H1 (cell line): Measurements from ENCODE around the gene CFLAR. TPM values are rescaled to one million over a fixed set of nuclear protein-coding genes. Genes with fewer than 3 reads are reported as not detected.

ENCODE experiments used
- CTCF ChIA-PET: fragments of 300-600 bp; sonication (Branson Sonifier 250); formaldehyde crosslinking; loops from one replicate; lab custom pipeline; 2021; ENCODE audit not compliant: partially characterized antibody; lab: Charles Lee
- POLR2A ChIA-PET: fragments of 300-600 bp; sonication (Branson Sonifier 250); formaldehyde crosslinking; loops from one replicate; lab custom pipeline; 2021; ENCODE audit warnings: inconsistent platforms; ENCODE audit not compliant: partially characterized antibody; lab: Charles Lee
- DNase-seq, 2 experiments: peaks; one replicate each; pipeline versions ENCODE4 v3.0.0 to v3.0.0-alpha.2; 2010 to 2022; ENCODE audit warnings: low spot score in 2 of 2, low read depth in 1 of 2, mixed read lengths in 1 of 2
- FAIRE-seq: peaks from 2 replicates; lab custom pipeline; 2011; peaks lifted over from hg19 to GRCh38; lab: Jason Lieb, UNC
- H2AFZ ChIP-seq: 2 replicates; pipeline ENCODE4 v1.8.1; 2012; ENCODE audit warnings: low read length, inconsistent platforms
- H2AK5ac ChIP-seq: 2 replicates; pipeline ENCODE4 v1.6.1; 2013; ENCODE audit warnings: low read depth, low read length
- H2BK120ac ChIP-seq: replicated peaks from 2 replicates; pipeline ENCODE3; 2013; ENCODE audit warnings: low read depth, low read length, inconsistent platforms
- H2BK12ac ChIP-seq: 2 replicates; pipeline ENCODE4 v1.6.1; 2013; ENCODE audit warnings: low read depth, low read length
- H2BK15ac ChIP-seq: 2 replicates; pipeline ENCODE4 v1.6.1; 2013; ENCODE audit warnings: low read length
- H2BK20ac ChIP-seq: 2 replicates; pipeline ENCODE4 v1.6.1; 2013; ENCODE audit warnings: low read length
- H2BK5ac ChIP-seq: 2 replicates; pipeline ENCODE4 v1.6.1; 2013; ENCODE audit warnings: low read depth, low read length
- H3K14ac ChIP-seq: 2 replicates; pipeline ENCODE4 v1.6.1; 2013; ENCODE audit warnings: inconsistent platforms; ENCODE audit not compliant: insufficient read length
- H3K18ac ChIP-seq: 2 replicates; pipeline ENCODE4 v1.6.1; 2013; ENCODE audit warnings: low read length; ENCODE audit errors: extremely low read depth
- H3K23ac ChIP-seq: 2 replicates; pipeline ENCODE4 v1.6.1; 2013; ENCODE audit warnings: inconsistent platforms; ENCODE audit not compliant: insufficient read length
- H3K23me2 ChIP-seq: 2 replicates; pipeline ENCODE4 v1.6.1; 2013; ENCODE audit warnings: low read depth, low read length
- H3K27ac ChIP-seq: 2 replicates; pipeline ENCODE4 v1.6.1; 2011; ENCODE audit warnings: low read depth, low read length, inconsistent platforms
- H3K27me3 ChIP-seq, 4 experiments: replicated peaks in 1 of 4; 1 replicate in 1 of 4; 2 replicates in 3 of 4; pipeline versions ENCODE4 v1.6.1 to v1.8.1; 2011 to 2013; ENCODE audit warnings: low read length in 3 of 4, mild to moderate bottlenecking in 3 of 4, inconsistent platforms in 2 of 4, mixed read lengths in 2 of 4, moderate library complexity in 1 of 4; ENCODE audit not compliant: control insufficient read depth in 3 of 4, insufficient read depth in 3 of 4; ENCODE audit errors: extremely low read depth in 1 of 4
- H3K36me3 ChIP-seq, 4 experiments: 2 replicates each; pipeline versions ENCODE4 v1.6.1 to v1.8.1; 2011 to 2013; ENCODE audit warnings: mild to moderate bottlenecking in 4 of 4, low read length in 3 of 4, moderate library complexity in 2 of 4, control low read depth in 1 of 4, inconsistent platforms in 1 of 4; ENCODE audit not compliant: insufficient read depth in 4 of 4, control insufficient read depth in 2 of 4
- H3K4ac ChIP-seq: replicated peaks from 2 replicates; pipeline ENCODE3; 2013; ENCODE audit warnings: low read length, low read depth, mixed read lengths, inconsistent platforms; ENCODE audit not compliant: insufficient read length
- H3K4me1 ChIP-seq, 4 experiments: replicated peaks in 1 of 4; 1 replicate in 1 of 4; 2 replicates in 3 of 4; pipeline versions ENCODE4 v1.6.1 to v1.8.1; 2011 to 2013; ENCODE audit warnings: low read length in 3 of 4, inconsistent platforms in 2 of 4, mixed read lengths in 1 of 4; ENCODE audit not compliant: insufficient read depth in 4 of 4, control insufficient read depth in 3 of 4
- H3K4me2 ChIP-seq, 2 experiments: 2 replicates each; pipeline versions ENCODE4 v1.6.1 to v1.8.1; 2011 to 2013; ENCODE audit warnings: low read depth in 2 of 2, low read length in 2 of 2, control low read depth in 1 of 2, inconsistent platforms in 1 of 2, mild to moderate bottlenecking in 1 of 2; ENCODE audit not compliant: insufficient read depth in 1 of 2
- H3K4me3 ChIP-seq, 4 experiments: fragments of 200-600, 300-600 bp in 1 of 4; sonication (generic), shearing (Covaris generic), sonication (Bioruptor Twin) in 1 of 4; 2 replicates each; pipeline versions ENCODE4 v1.5.1 to v1.8.1; 2011 to 2016; ENCODE audit warnings: low read length in 4 of 4, low read depth in 3 of 4, control low read depth in 2 of 4, inconsistent platforms in 2 of 4, mild to moderate bottlenecking in 2 of 4, mixed read lengths in 1 of 4, moderate library complexity in 1 of 4; ENCODE audit not compliant: insufficient read depth in 2 of 4; ENCODE audit errors: extremely low read depth in 1 of 4
- H3K56ac ChIP-seq: replicated peaks from 2 replicates; pipeline ENCODE3; 2013; ENCODE audit warnings: low read depth, mild to moderate bottlenecking, mixed read lengths, low read length, inconsistent platforms; ENCODE audit not compliant: insufficient read length
- H3K79me1 ChIP-seq: 2 replicates; pipeline ENCODE4 v1.6.1; 2013; ENCODE audit warnings: low read depth, low read length, control low read depth
- H3K79me2 ChIP-seq, 2 experiments: 2 replicates each; pipeline versions ENCODE4 v1.6.1 to v1.8.1; 2012 to 2013; ENCODE audit warnings: low read length in 2 of 2, mild to moderate bottlenecking in 2 of 2, inconsistent platforms in 1 of 2; ENCODE audit not compliant: insufficient read depth in 2 of 2, control insufficient read depth in 1 of 2
- H3K9ac ChIP-seq, 4 experiments: replicated peaks in 1 of 4; 1 replicate in 1 of 4; 2 replicates in 3 of 4; pipeline versions ENCODE4 v1.6.1 to v1.8.1; 2011 to 2013; ENCODE audit warnings: low read depth in 3 of 4, low read length in 3 of 4, control low read depth in 2 of 4, mild to moderate bottlenecking in 2 of 4, moderate library complexity in 2 of 4, inconsistent platforms in 1 of 4; ENCODE audit errors: extremely low read depth in 1 of 4
- H3K9me3 ChIP-seq, 2 experiments: 2 replicates each; pipeline versions ENCODE4 v1.6.1 to v1.8.1; 2012 to 2013; ENCODE audit warnings: mild to moderate bottlenecking in 2 of 2, moderate library complexity in 2 of 2, control low read depth in 1 of 2, inconsistent platforms in 1 of 2, low read depth in 1 of 2, low read length in 1 of 2, mixed read lengths in 1 of 2; ENCODE audit not compliant: insufficient read depth in 2 of 2
- H4K20me1 ChIP-seq, 2 experiments: replicated peaks in 1 of 2; 2 replicates each; pipeline versions ENCODE3 to v1.8.1; 2011 to 2013; ENCODE audit warnings: inconsistent platforms in 2 of 2, low read length in 2 of 2, mild to moderate bottlenecking in 1 of 2; ENCODE audit not compliant: insufficient read depth in 2 of 2, control insufficient read depth in 1 of 2
- H4K5ac ChIP-seq: 2 replicates; pipeline ENCODE4 v1.6.1; 2013; ENCODE audit warnings: low read length, low read depth, mixed read lengths, inconsistent platforms; ENCODE audit not compliant: insufficient read length
- H4K8ac ChIP-seq: 2 replicates; pipeline ENCODE4 v1.8.0; 2013; ENCODE audit warnings: mild to moderate bottlenecking, moderate library complexity, low read length, inconsistent platforms; ENCODE audit not compliant: insufficient read depth; ENCODE audit errors: extremely low read depth
- H4K91ac ChIP-seq: replicated peaks from 2 replicates; pipeline ENCODE3; 2013; ENCODE audit warnings: low read length, mixed read lengths, inconsistent platforms; ENCODE audit not compliant: insufficient read length
- ASH2L ChIP-seq: fragments of 200-600, 300-600 bp; sonication (generic); IDR thresholded peaks from one replicate; pipeline ENCODE4 v1.7.1; 2017; ENCODE audit warnings: low read length
- BACH1 ChIP-seq: IDR thresholded peaks from 2 replicates; pipeline ENCODE4 v1.6.1; 2012; ENCODE audit warnings: low read length, improper control_type of control experiment
- E2F6 ChIP-seq: IDR thresholded peaks from 2 replicates; pipeline ENCODE4 v1.6.1; 2012; ENCODE audit warnings: inconsistent platforms
- EGR1 ChIP-seq: IDR thresholded peaks from 2 replicates; pipeline ENCODE4 v1.6.1; 2011; ENCODE audit warnings: low read depth, low read length, borderline replicate concordance
- EP300 ChIP-seq, 2 experiments: IDR thresholded peaks; 1 replicate in 1 of 2; 2 replicates in 1 of 2; pipeline ENCODE4 v1.6.1; 2011 to 2012; ENCODE audit warnings: low read depth in 2 of 2, low read length in 2 of 2, mild to moderate bottlenecking in 2 of 2, borderline replicate concordance in 1 of 2, inconsistent platforms in 1 of 2, moderate library complexity in 1 of 2
- GABPA ChIP-seq: IDR thresholded peaks from 2 replicates; pipeline ENCODE4 v1.6.1; 2011; ENCODE audit warnings: mild to moderate bottlenecking, low read length, moderate library complexity, borderline replicate concordance; ENCODE audit not compliant: insufficient read depth
- JUN ChIP-seq: IDR thresholded peaks from 2 replicates; pipeline ENCODE4 v1.6.1; 2011; ENCODE audit warnings: low read depth, mild to moderate bottlenecking, improper control_type of control experiment, low read length
- POLR2AphosphoS5 ChIP-seq: IDR thresholded peaks from 2 replicates; pipeline ENCODE4 v1.6.1; 2011; ENCODE audit warnings: low read depth, low read length
- SIN3A ChIP-seq, 2 experiments: IDR thresholded peaks in 1 of 2; conservative IDR thresholded peaks in 1 of 2; 2 replicates each; pipeline ENCODE4 v1.6.1; 2011 to 2012; ENCODE audit warnings: low read length in 2 of 2, improper control_type of control experiment in 1 of 2, low read depth in 1 of 2, mild to moderate bottlenecking in 1 of 2
- SP2 ChIP-seq: IDR thresholded peaks from 2 replicates; pipeline ENCODE4 v1.6.1; 2012; ENCODE audit warnings: mild to moderate bottlenecking, low read length, inconsistent platforms
- WGBS, 2 experiments: shearing (Covaris generic) in 1 of 2; methylation state at CpG; one replicate each; pipeline versions ENCODE4 v1.1.6 to v1.1.7; 2013 to 2015; ENCODE audit warnings: low lambda C conversion rate in 2 of 2, mixed read lengths in 2 of 2, inconsistent platforms in 1 of 2, low coverage in 1 of 2, missing lambda C conversion rate in 1 of 2; ENCODE audit not compliant: insufficient replicate concordance in 2 of 2, insufficient coverage in 1 of 2, insufficient read length in 1 of 2; ENCODE audit errors: extremely low coverage in 1 of 2, missing lambda C conversion rate in 1 of 2; 5-methylcytosine and 5-hydroxymethylcytosine counted together
- polyA plus RNA-seq, 7 experiments: library from polyadenylated mRNA; depleted of rRNA in 3 of 7; stranded (reverse) in 5 of 7; unstranded in 2 of 7; fragments of >200 nt in 5 of 7; fragments of 200-250 nt in 2 of 7; gene quantifications; 1 replicate in 5 of 7; 2 replicates in 1 of 7; 4 replicates in 1 of 7; pipeline versions ENCODE4 v1.2.1 to v1.2.3, GENCODE V29; 2011 to 2013; ENCODE audit warnings: missing spikeins in 2 of 7, mixed read lengths in 2 of 7
- total RNA-seq: library from RNA; stranded (reverse); fragmentation: NEBNext Ultra II Directional; extraction: Animal tissue kit (Norgen Biotek cat#: 25700); gene quantifications from 2 replicates; pipeline ENCODE4 v1.2.1, GENCODE V29; 2021

CFLAR gene
- total and polyA plus RNA-seq, 2 of the 8 experiments (the other 6 are each of a cell fraction or from before 2014, with no cell fraction given), result 1.1 to 3.9 TPM

GRCh38 chr2:201144101-201145051 lies 28.4 kb downstream of the CFLAR start:
- no peaks in the 10 kb centered on the region for H3K27me3 ChIP-seq
- H3K4me1 ChIP-seq, result peaks cover 0 to 1% (median 0%) of the 10 kb centered on the region in 4 experiments; a peak in 2 of 7 replicates
- H3K23me2 ChIP-seq, result no peaks in the 10 kb centered on the region
- H4K5ac ChIP-seq, result no peak overlapping the region
- TF ChIP-seq EGR1, result no peak
- no peak for TF ChIP-seq EP300 (IDR thresholded peaks at IDR 0.05; ENCODE audit: borderline replicate concordance in 1 of 2, low read depth in 2 of 2, low read length in 2 of 2)
- TF ChIP-seq ASH2L, result no peak
- no peak for TF ChIP-seq SP2
- TF ChIP-seq GABPA, result no peak
- no peak for TF ChIP-seq E2F6
- no peak for TF ChIP-seq JUN
- TF ChIP-seq SIN3A (conservative IDR thresholded peaks at IDR 0.05 in 1 of 2, IDR thresholded peaks at IDR 0.05 in 1 of 2; ENCODE audit: low read depth in 1 of 2, low read length in 2 of 2), result no peak
- no peak for TF ChIP-seq BACH1
- no peak for TF ChIP-seq POLR2AphosphoS5
- H3K36me3 ChIP-seq, result peaks cover 0 to 2% (median 0%) of the 10 kb centered on the region in 4 experiments; a peak in 1 of 8 replicates
- H3K23ac ChIP-seq, result no peak overlapping the region
- H2BK20ac ChIP-seq, result no peak overlapping the region
- H3K18ac ChIP-seq, result no peak overlapping the region
- DNase-seq (no peak), FAIRE-seq (no peak)
- H2AFZ ChIP-seq, result no peak overlapping the region
- H3K4ac ChIP-seq, result no peak overlapping the region
- H4K8ac ChIP-seq, result no peak overlapping the region
- no peak overlapping the region for H3K14ac ChIP-seq
- H3K79me2 ChIP-seq, result no peaks in the 10 kb centered on the region
- H2BK15ac ChIP-seq, result no peak overlapping the region
- H2BK5ac ChIP-seq, result no peak overlapping the region
- H2BK12ac ChIP-seq, result no peak overlapping the region
- 83% methylated on average over 5 of the region's 5 CpGs; no CpG with 5 or more reads in 1 of the 2 experiments for WGBS, 2 experiments
- H3K56ac ChIP-seq, result no peak overlapping the region
- H3K4me3 ChIP-seq, result no peak overlapping the region
- ChIA-PET POLR2A (interaction anchor here (0.6 to 1.0 kb wide), 4 partner anchors 23 to 1120 kb away, joined by 3 read pairs; no protein-coding TSS in a partner anchor), CTCF (interaction anchor here (0.6 to 9.4 kb wide), 8 partner anchors 10 to 238 kb away, joined by 3 to 61 read pairs (median 3); partner anchors contain the start of gene ORC2)
- no peak overlapping the region for H3K27ac ChIP-seq
- H3K4me2 ChIP-seq, result no peak overlapping the region
- no peak overlapping the region for H4K91ac ChIP-seq
- no peak overlapping the region for H2BK120ac ChIP-seq
- no peak overlapping the region for H3K9ac ChIP-seq
- H2AK5ac ChIP-seq, result no peak overlapping the region
- no peaks in the 10 kb centered on the region for H4K20me1 ChIP-seq
- H3K79me1 ChIP-seq, result no peaks in the 10 kb centered on the region
- H3K9me3 ChIP-seq, result no peaks in the 10 kb centered on the region
